Measurements from ENCODE around the gene FRS3. TPM values are rescaled to one million over a fixed set of nuclear protein-coding genes. Genes with fewer than 3 reads are reported as not detected.
A peak's percentile ranks its signal among the peaks of the same experiment; 100 is the strongest.

FRS3 gene
- total and polyA plus RNA-seq, 2 of the 13 experiments (the other 11 are each of a cell fraction or from before 2014, with no cell fraction given), result 3.0 to 7.4 TPM

DNA sequence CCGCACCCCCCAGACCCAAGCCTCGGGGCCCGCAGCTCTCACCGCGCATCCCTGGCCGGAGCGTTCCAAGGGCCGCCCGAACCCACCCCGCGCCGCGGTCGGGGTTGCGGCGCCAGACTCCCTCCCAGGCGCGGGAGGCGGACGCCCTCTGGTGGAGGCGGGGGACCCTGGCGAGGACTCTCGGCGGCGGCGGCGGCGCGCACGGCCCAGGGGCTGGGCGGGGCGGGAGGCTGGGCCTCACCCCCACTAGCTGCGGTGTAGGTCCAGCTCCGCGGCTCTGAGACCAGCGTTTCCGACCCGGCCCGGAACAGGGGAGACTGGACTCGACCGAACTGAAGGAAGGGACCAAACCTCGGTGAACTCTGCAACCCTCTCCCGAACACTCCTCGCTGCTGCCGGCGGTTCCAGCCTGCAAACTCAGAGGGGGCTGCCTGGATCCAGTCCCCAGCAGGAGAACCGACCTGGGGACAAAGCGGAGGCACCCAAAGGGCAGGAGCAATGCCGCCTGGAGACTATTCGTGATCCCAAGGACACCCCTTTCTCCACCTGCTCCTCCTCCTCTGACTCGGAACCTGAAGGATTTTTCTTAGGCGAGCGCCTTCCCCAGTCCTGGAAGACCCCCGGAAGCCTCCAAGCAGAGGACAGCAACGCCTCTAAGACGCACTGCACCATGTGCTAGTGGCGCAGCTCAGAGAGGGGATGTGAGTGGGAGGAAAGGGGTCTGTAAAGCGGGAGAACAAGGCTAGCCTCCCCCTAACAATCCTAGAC, 6.9 kb upstream of the FRS3 start (continued):
- TF ChIP-seq ZNF564 (CRISPR knock-in tag; IDR thresholded peaks at IDR 0.05) (0 out of 2 replicates have a peak, but pooled peaks have one; percentile 47), SOX5 (CRISPR knock-in tag; IDR thresholded peaks at IDR 0.05; ENCODE audit: borderline replicate concordance) (no peak; the same call in 1 of the 2 replicates), ZNF709 (CRISPR knock-in tag; IDR thresholded peaks at IDR 0.05) (peak; percentile 44), SRY (CRISPR knock-in tag; IDR thresholded peaks at IDR 0.05) (peak; percentile 7; the same call in 1 of the 2 replicates), ZKSCAN8 (CRISPR knock-in tag; IDR thresholded peaks at IDR 0.05; ENCODE audit: borderline replicate concordance) (peak; percentile 45; the same call in 1 of the 2 replicates), KLF6 (CRISPR knock-in tag; IDR thresholded peaks at IDR 0.05) (0 out of 2 replicates have a peak, but pooled peaks have one; percentile 46), NR2F2 (IDR thresholded peaks at IDR 0.05; ENCODE audit: borderline replicate concordance, low read depth) (no peak), PHB2 (IDR thresholded peaks at IDR 0.05; ENCODE audit: partially characterized antibody) (no peak), HDAC6 (IDR thresholded peaks at IDR 0.05; ENCODE audit: low read depth, low read length) (no peak), ZEB1 (IDR thresholded peaks at IDR 0.05; ENCODE audit: insufficient replicate concordance, low read depth) (peak; percentile 25), PLRG1 (conservative IDR thresholded peaks at IDR 0.05) (no peak), MIXL1 (CRISPR knock-in tag; IDR thresholded peaks at IDR 0.05) (peak; percentile 17; the same call in 1 of the 2 replicates), KMT2A (CRISPR knock-in tag; IDR thresholded peaks at IDR 0.05) (peak; percentile 54; the same call in 1 of the 2 replicates), ARNT2 (CRISPR knock-in tag; IDR thresholded peaks at IDR 0.05; ENCODE audit: low read depth) (peak; percentile 58; the same call in 1 of the 2 replicates), RBM39 (IDR thresholded peaks at IDR 0.05; ENCODE audit: low read depth, low read length, poor library complexity, severe bottlenecking) (peak; percentile 37), KLF12 (CRISPR knock-in tag; IDR thresholded peaks at IDR 0.05; ENCODE audit: borderline replicate concordance) (no peak), YEATS2 (CRISPR knock-in tag; IDR thresholded peaks at IDR 0.05; ENCODE audit: borderline replicate concordance) (no peak), MED8 (CRISPR knock-in tag; IDR thresholded peaks at IDR 0.05; ENCODE audit: insufficient replicate concordance) (peak; percentile 60), SRF (IDR thresholded peaks at IDR 0.05; ENCODE audit: low read depth, low read length) (no peak), MATR3 (CRISPR knock-in tag; IDR thresholded peaks at IDR 0.05) (0 out of 2 replicates have a peak, but pooled peaks have one; percentile 78), TBP (CRISPR knock-in tag; IDR thresholded peaks at IDR 0.05) (no peak), ZNF138 (CRISPR knock-in tag; IDR thresholded peaks at IDR 0.05; ENCODE audit: low read depth) (no peak)
- TF ChIP-seq, protein P1, sequence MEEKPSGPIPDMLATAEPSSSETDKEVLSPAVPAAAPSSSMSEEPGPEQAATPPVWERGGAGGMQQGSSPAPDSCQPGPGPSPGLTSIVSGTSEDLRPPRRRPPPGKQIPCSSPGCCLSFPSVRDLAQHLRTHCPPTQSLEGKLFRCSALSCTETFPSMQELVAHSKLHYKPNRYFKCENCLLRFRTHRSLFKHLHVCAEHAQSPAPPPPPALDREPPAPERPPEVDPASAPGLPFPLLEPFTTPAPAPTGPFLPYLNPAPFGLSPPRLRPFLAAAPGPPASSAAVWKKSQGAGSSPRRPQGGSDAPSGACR (CRISPR knock-in tag; IDR thresholded peaks at IDR 0.05), result no peak
- TF ChIP-seq, protein P2, sequence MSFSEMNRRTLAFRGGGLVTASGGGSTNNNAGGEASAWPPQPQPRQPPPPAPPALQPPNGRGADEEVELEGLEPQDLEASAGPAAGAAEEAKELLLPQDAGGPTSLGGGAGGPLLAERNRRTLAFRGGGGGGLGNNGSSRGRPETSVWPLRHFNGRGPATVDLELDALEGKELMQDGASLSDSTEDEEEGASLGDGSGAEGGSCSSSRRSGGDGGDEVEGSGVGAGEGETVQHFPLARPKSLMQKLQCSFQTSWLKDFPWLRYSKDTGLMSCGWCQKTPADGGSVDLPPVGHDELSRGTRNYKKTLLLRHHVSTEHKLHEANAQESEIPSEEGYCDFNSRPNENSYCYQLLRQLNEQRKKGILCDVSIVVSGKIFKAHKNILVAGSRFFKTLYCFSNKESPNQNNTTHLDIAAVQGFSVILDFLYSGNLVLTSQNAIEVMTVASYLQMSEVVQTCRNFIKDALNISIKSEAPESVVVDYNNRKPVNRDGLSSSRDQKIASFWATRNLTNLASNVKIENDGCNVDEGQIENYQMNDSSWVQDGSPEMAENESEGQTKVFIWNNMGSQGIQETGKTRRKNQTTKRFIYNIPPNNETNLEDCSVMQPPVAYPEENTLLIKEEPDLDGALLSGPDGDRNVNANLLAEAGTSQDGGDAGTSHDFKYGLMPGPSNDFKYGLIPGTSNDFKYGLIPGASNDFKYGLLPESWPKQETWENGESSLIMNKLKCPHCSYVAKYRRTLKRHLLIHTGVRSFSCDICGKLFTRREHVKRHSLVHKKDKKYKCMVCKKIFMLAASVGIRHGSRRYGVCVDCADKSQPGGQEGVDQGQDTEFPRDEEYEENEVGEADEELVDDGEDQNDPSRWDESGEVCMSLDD (CRISPR knock-in tag; IDR thresholded peaks at IDR 0.05; ENCODE audit: borderline replicate concordance), result no peak
- TF ChIP-seq, protein P3, sequence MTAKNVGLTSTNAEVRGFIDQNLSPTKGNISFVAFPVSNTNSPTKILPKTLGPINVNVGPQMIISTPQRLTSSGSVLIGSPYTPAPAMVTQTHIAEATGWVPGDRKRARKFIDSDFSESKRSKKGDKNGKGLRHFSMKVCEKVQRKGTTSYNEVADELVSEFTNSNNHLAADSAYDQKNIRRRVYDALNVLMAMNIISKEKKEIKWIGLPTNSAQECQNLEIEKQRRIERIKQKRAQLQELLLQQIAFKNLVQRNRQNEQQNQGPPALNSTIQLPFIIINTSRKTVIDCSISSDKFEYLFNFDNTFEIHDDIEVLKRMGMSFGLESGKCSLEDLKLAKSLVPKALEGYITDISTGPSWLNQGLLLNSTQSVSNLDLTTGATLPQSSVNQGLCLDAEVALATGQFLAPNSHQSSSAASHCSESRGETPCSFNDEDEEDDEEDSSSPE (CRISPR knock-in tag; IDR thresholded peaks at IDR 0.05), result peak; percentile 82
- TF ChIP-seq, protein P4, sequence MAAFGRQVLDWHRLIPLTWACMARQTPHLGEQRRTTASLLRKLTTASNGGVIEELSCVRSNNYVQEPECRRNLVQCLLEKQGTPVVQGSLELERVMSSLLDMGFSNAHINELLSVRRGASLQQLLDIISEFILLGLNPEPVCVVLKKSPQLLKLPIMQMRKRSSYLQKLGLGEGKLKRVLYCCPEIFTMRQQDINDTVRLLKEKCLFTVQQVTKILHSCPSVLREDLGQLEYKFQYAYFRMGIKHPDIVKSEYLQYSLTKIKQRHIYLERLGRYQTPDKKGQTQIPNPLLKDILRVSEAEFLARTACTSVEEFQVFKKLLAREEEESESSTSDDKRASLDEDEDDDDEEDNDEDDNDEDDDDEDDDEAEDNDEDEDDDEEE (CRISPR knock-in tag; IDR thresholded peaks at IDR 0.05), result peak; percentile 82; the same call in 1 of the 2 replicates
